ENCODE results near the gene RABL3. TPM values are rescaled to one million over a fixed set of nuclear protein-coding genes. Genes with fewer than 3 reads are reported as not detected.

RABL3 gene
- total RNA-seq, 3 donors from 2014 or later: 20.6 to 35.4 (median 22.3) TPM

GRCh38 chr3:120683671-120684301, 58.5 kb downstream of the RABL3 start:
- Histone ChIP-seq H3K27me3 (no peaks in the 10 kb centered on the region), H3K4me3 (no peak overlapping the region), H3K9me3 (no peaks in the 10 kb centered on the region), H3K36me3 (no peaks in the 10 kb centered on the region), H3K27ac (no peak overlapping the region), H3K4me1 (peaks cover 0 to under 1% of the 10 kb centered on the region in 2 donors)
- no peak for DNase-seq (ENCODE audit: low spot score in 2 of 2)
- intact Hi-C loops (cut with DNase I; ENCODE audit: low total_unique reads): no loop called here
- TF ChIP-seq POLR2AphosphoS5 (IDR thresholded peaks at IDR 0.05) (no peak), CTCF (IDR thresholded peaks at IDR 0.05) (no peak), POLR2A (IDR thresholded peaks at IDR 0.05) (no peak)

GRCh38 chr3:120683213-120683612, 59.1 kb downstream of the RABL3 start:
- intact Hi-C loops (cut with DNase I; ENCODE audit: low total_unique reads): no loop called here
- peaks cover 0 to 4% of the 10 kb centered on the region in 2 donors for H3K4me1 ChIP-seq
- H3K36me3 ChIP-seq: no peaks in the 10 kb centered on the region
- H3K27me3 ChIP-seq: no peaks in the 10 kb centered on the region
- TF ChIP-seq POLR2A (IDR thresholded peaks at IDR 0.05) (no peak), CTCF (IDR thresholded peaks at IDR 0.05) (no peak), POLR2AphosphoS5 (IDR thresholded peaks at IDR 0.05) (no peak)
- no peak overlapping the region for H3K27ac ChIP-seq
- no peak overlapping the region for H3K4me3 ChIP-seq
- DNase-seq (ENCODE audit: low spot score in 2 of 2): no peak
- no peaks in the 10 kb centered on the region for H3K9me3 ChIP-seq

- no peaks in the 10 kb centered on the region for H3K9me3 ChIP-seq
- H3K27ac ChIP-seq: peak within 1 kb of the TSS; percentile 16 to 68
- H3K36me3 ChIP-seq: no peaks in the 10 kb centered on the region
- no peaks in the 10 kb centered on the region for H3K27me3 ChIP-seq
- H3K4me3 ChIP-seq: peak within 1 kb of the TSS in 1 of 3 donors; percentile 5
- intact Hi-C loops (cut with DNase I; ENCODE audit: low total_unique reads): no loop called here
- DNase-seq (ENCODE audit: low spot score in 2 of 2): peak; percentile 23 to 60
- peaks cover 0 to 4% of the 10 kb centered on the region in 2 donors for H3K4me1 ChIP-seq
- TF ChIP-seq POLR2AphosphoS5 (IDR thresholded peaks at IDR 0.05) (no peak), CTCF (IDR thresholded peaks at IDR 0.05) (no peak), POLR2A (IDR thresholded peaks at IDR 0.05) (no peak)
Observed at GRCh38 chr3:120682095-120682681, 60.1 kb downstream of the RABL3 start, which contains the start of gene HGD. TSS of gene HGD (minus strand) at chr3:120682239. CDS start at chr3:120682111, 128 bp downstream.

GRCh38 chr3:120681506-120682038, 60.7 kb downstream of the RABL3 start:
- peak overlapping the region; percentile 16 to 68 for H3K27ac ChIP-seq
- peaks cover 0 to 4% of the 10 kb centered on the region in 2 donors for H3K4me1 ChIP-seq
- DNase-seq (ENCODE audit: low spot score in 2 of 2): no peak
- peak overlapping the region in 1 of 3 donors; percentile 5 for H3K4me3 ChIP-seq
- H3K36me3 ChIP-seq: no peaks in the 10 kb centered on the region
- TF ChIP-seq CTCF (IDR thresholded peaks at IDR 0.05) (no peak), POLR2AphosphoS5 (IDR thresholded peaks at IDR 0.05) (no peak), POLR2A (IDR thresholded peaks at IDR 0.05) (no peak)
- H3K27me3 ChIP-seq: no peaks in the 10 kb centered on the region
- no peaks in the 10 kb centered on the region for H3K9me3 ChIP-seq
- intact Hi-C loops (cut with DNase I; ENCODE audit: low total_unique reads): no loop called here

- Histone ChIP-seq H3K27me3 (no peaks in the 10 kb centered on the region), H3K9me3 (no peaks in the 10 kb centered on the region), H3K4me3 (no peak overlapping the region), H3K4me1 (peaks cover 0 to 4% of the 10 kb centered on the region in 2 donors), H3K27ac (no peak overlapping the region), H3K36me3 (no peaks in the 10 kb centered on the region)
- TF ChIP-seq POLR2A (IDR thresholded peaks at IDR 0.05) (no peak), POLR2AphosphoS5 (IDR thresholded peaks at IDR 0.05) (no peak), CTCF (IDR thresholded peaks at IDR 0.05) (no peak)
- intact Hi-C loops (cut with DNase I; ENCODE audit: low total_unique reads): no loop called here
- no peak for DNase-seq (ENCODE audit: low spot score in 2 of 2)
Observed at GRCh38 chr3:120681018-120681417, 61.3 kb downstream of the RABL3 start.

Data from breast epithelium (tissue), 4 donors.